Dendritic cell treated with granulocyte-macrophage colony-stimulating factor and Interleukin-4, amounts not matched to agents 40 ng/mL and 50 ng/mL, for 4 days (primary cell): ENCODE data around the gene SMIM8.

Experiments used
- H3K27ac Mint-ChIP-seq: one replicate; pipeline ENCODE4 v1.8.0; 2022; ENCODE audit warnings: mild to moderate bottlenecking, mixed read lengths
- H3K27me3 Mint-ChIP-seq: one replicate; pipeline ENCODE4 v1.8.0; 2022; ENCODE audit warnings: mild to moderate bottlenecking, mixed read lengths
- H3K36me3 Mint-ChIP-seq: one replicate; pipeline ENCODE4 v1.8.0; 2022; ENCODE audit warnings: low read depth, mixed read lengths
- H3K4me1 Mint-ChIP-seq: one replicate; pipeline ENCODE4 v1.8.0; 2022; ENCODE audit warnings: low read depth, mixed read lengths
- H3K4me3 Mint-ChIP-seq: one replicate; pipeline ENCODE4 v1.8.0; 2022; ENCODE audit warnings: mild to moderate bottlenecking, moderate library complexity, mixed read lengths
- H3K9me3 Mint-ChIP-seq: one replicate; pipeline ENCODE4 v1.8.0; 2022; ENCODE audit warnings: mixed read lengths
- intact Hi-C: fragments of 100-400 bp; cut with micrococcal nuclease; formaldehyde crosslinking; loops from one replicate; pipeline ENCODE4 v1.15.0; 2022

SMIM8 gene

GRCh38 chr6:87346700-87347099 lies 24.3 kb downstream of the SMIM8 start:
- intact Hi-C loops = no loop called here

GRCh38 chr6:87349896-87350295 lies 27.5 kb downstream of the SMIM8 start:
- H3K9me3 Mint-ChIP-seq = no peaks in the 10 kb centered on the region
- no peaks in the 10 kb centered on the region for H3K36me3 Mint-ChIP-seq
- intact Hi-C loops = no loop called here
- no peak overlapping the region for H3K27ac Mint-ChIP-seq
- no peak overlapping the region for H3K4me3 Mint-ChIP-seq
- H3K27me3 Mint-ChIP-seq = no peaks in the 10 kb centered on the region
- no peaks in the 10 kb centered on the region for H3K4me1 Mint-ChIP-seq

More at GRCh38 chr6:87346700-87347099, 24.3 kb downstream of the SMIM8 start:
- no peak overlapping the region for H3K27ac Mint-ChIP-seq
- H3K36me3 Mint-ChIP-seq = no peaks in the 10 kb centered on the region
- no peaks in the 10 kb centered on the region for H3K4me1 Mint-ChIP-seq
- H3K27me3 Mint-ChIP-seq = no peaks in the 10 kb centered on the region
- H3K9me3 Mint-ChIP-seq = no peaks in the 10 kb centered on the region
- H3K4me3 Mint-ChIP-seq = no peak overlapping the region

- Mint-ChIP-seq H3K4me3 (no peak overlapping the region), H3K36me3 (no peaks in the 10 kb centered on the region), H3K9me3 (no peaks in the 10 kb centered on the region), H3K27me3 (no peaks in the 10 kb centered on the region), H3K4me1 (no peaks in the 10 kb centered on the region), H3K27ac (no peak overlapping the region)
- intact Hi-C loops = no loop called here
These were observed 28.1 kb downstream of the SMIM8 start for GRCh38 chr6:87350516-87350915.

- Mint-ChIP-seq H3K36me3 (no peaks in the 10 kb centered on the region), H3K27me3 (no peaks in the 10 kb centered on the region), H3K4me3 (no peak overlapping the region), H3K9me3 (no peaks in the 10 kb centered on the region), H3K4me1 (no peaks in the 10 kb centered on the region), H3K27ac (no peak overlapping the region)
- intact Hi-C loops = no loop called here
These were observed 29.2 kb downstream of the SMIM8 start for GRCh38 chr6:87351583-87351982.

- H3K36me3 Mint-ChIP-seq = no peaks in the 10 kb centered on the region
- no peaks in the 10 kb centered on the region for H3K4me1 Mint-ChIP-seq
- H3K9me3 Mint-ChIP-seq = no peaks in the 10 kb centered on the region
- H3K27ac Mint-ChIP-seq = no peak overlapping the region
- no peaks in the 10 kb centered on the region for H3K27me3 Mint-ChIP-seq
- intact Hi-C loops = no loop called here
- no peak overlapping the region for H3K4me3 Mint-ChIP-seq
These were observed 33.8 kb downstream of the SMIM8 start for GRCh38 chr6:87356181-87356580.

GRCh38 chr6:87357479-87358196 lies 35.2 kb downstream of the SMIM8 start:
- Mint-ChIP-seq H3K27me3 (no peaks in the 10 kb centered on the region), H3K27ac (no peak overlapping the region), H3K4me1 (no peaks in the 10 kb centered on the region), H3K9me3 (no peaks in the 10 kb centered on the region), H3K36me3 (no peaks in the 10 kb centered on the region), H3K4me3 (no peak overlapping the region)
- intact Hi-C loops = no loop called here

GRCh38 chr6:87364602-87365252 lies 42.3 kb downstream of the SMIM8 start:
- intact Hi-C loops = no loop called here
- Mint-ChIP-seq H3K27me3 (no peaks in the 10 kb centered on the region), H3K36me3 (no peaks in the 10 kb centered on the region), H3K9me3 (peaks cover 8% of the 10 kb centered on the region), H3K4me3 (no peak overlapping the region), H3K4me1 (no peaks in the 10 kb centered on the region), H3K27ac (no peak overlapping the region)

GRCh38 chr6:87366072-87366827 lies 43.9 kb downstream of the SMIM8 start:
- intact Hi-C loops = no loop called here
- Mint-ChIP-seq H3K27me3 (no peaks in the 10 kb centered on the region), H3K4me3 (no peak overlapping the region), H3K4me1 (no peaks in the 10 kb centered on the region), H3K9me3 (peaks cover 8% of the 10 kb centered on the region), H3K36me3 (no peaks in the 10 kb centered on the region), H3K27ac (no peak overlapping the region)

- H3K27ac Mint-ChIP-seq = no peak overlapping the region
- H3K9me3 Mint-ChIP-seq = peaks cover 8% of the 10 kb centered on the region
- H3K27me3 Mint-ChIP-seq = no peaks in the 10 kb centered on the region
- H3K4me1 Mint-ChIP-seq = no peaks in the 10 kb centered on the region
- no peak overlapping the region for H3K4me3 Mint-ChIP-seq
- intact Hi-C loops = no loop called here
- H3K36me3 Mint-ChIP-seq = no peaks in the 10 kb centered on the region
These were observed 44.5 kb downstream of the SMIM8 start for GRCh38 chr6:87366899-87367298.

GRCh38 chr6:87373377-87373776 lies 51.0 kb downstream of the SMIM8 start:
- Mint-ChIP-seq H3K36me3 (no peaks in the 10 kb centered on the region), H3K4me1 (no peaks in the 10 kb centered on the region), H3K4me3 (no peak overlapping the region), H3K27ac (no peak overlapping the region), H3K9me3 (no peaks in the 10 kb centered on the region), H3K27me3 (no peaks in the 10 kb centered on the region)
- intact Hi-C loops = no loop called here

GRCh38 chr6:87375315-87375714 lies 52.9 kb downstream of the SMIM8 start:
- H3K9me3 Mint-ChIP-seq = no peaks in the 10 kb centered on the region
- no peaks in the 10 kb centered on the region for H3K27me3 Mint-ChIP-seq
- H3K4me1 Mint-ChIP-seq = peaks cover 9% of the 10 kb centered on the region
- intact Hi-C loops = no loop called here
- H3K36me3 Mint-ChIP-seq = no peaks in the 10 kb centered on the region
- no peak overlapping the region for H3K27ac Mint-ChIP-seq
- no peak overlapping the region for H3K4me3 Mint-ChIP-seq

GRCh38 chr6:87376643-87377042 lies 54.3 kb downstream of the SMIM8 start:
- intact Hi-C loops = no loop called here

GRCh38 chr6:87378947-87379346 lies 56.6 kb downstream of the SMIM8 start:
- intact Hi-C loops = no loop called here
- H3K9me3 Mint-ChIP-seq = no peaks in the 10 kb centered on the region
- H3K4me3 Mint-ChIP-seq = no peak overlapping the region
- peaks cover 9% of the 10 kb centered on the region for H3K4me1 Mint-ChIP-seq
- H3K27ac Mint-ChIP-seq = no peak overlapping the region
- no peaks in the 10 kb centered on the region for H3K27me3 Mint-ChIP-seq
- H3K36me3 Mint-ChIP-seq = no peaks in the 10 kb centered on the region

More at GRCh38 chr6:87376643-87377042, 54.3 kb downstream of the SMIM8 start:
- Mint-ChIP-seq H3K4me3 (no peak overlapping the region), H3K4me1 (peaks cover 9% of the 10 kb centered on the region), H3K9me3 (no peaks in the 10 kb centered on the region), H3K36me3 (no peaks in the 10 kb centered on the region), H3K27me3 (no peaks in the 10 kb centered on the region), H3K27ac (no peak overlapping the region)

GRCh38 chr6:87382861-87383260 lies 60.5 kb downstream of the SMIM8 start:
- H3K27ac Mint-ChIP-seq = no peak overlapping the region
- intact Hi-C loops = no loop called here
- H3K27me3 Mint-ChIP-seq = no peaks in the 10 kb centered on the region
- H3K4me3 Mint-ChIP-seq = no peak overlapping the region
- no peaks in the 10 kb centered on the region for H3K36me3 Mint-ChIP-seq
- peaks cover 9% of the 10 kb centered on the region for H3K4me1 Mint-ChIP-seq
- H3K9me3 Mint-ChIP-seq = no peaks in the 10 kb centered on the region
